Mesodermal cell (in vitro differentiated cells): Measurements from ENCODE around the gene UBL4B.
"Not testable (repeated sequence)": the region's sequence is repeated elsewhere in the genome, so short reads cannot be mapped to it uniquely, and the experiment has no call there.

Source experiments
- H3K27ac ChIP-seq: 2 replicates; pipeline ENCODE4 v1.7.0; 2013; ENCODE audit warnings: mild to moderate bottlenecking, low read depth, low read length, moderate library complexity; ENCODE audit not compliant: severe bottlenecking
- H3K36me3 ChIP-seq: 2 replicates; pipeline ENCODE4 v1.7.1; 2013; ENCODE audit warnings: mild to moderate bottlenecking, low read length, moderate library complexity; ENCODE audit not compliant: control insufficient read depth, insufficient read depth
- H3K4me1 ChIP-seq: one replicate; pipeline ENCODE4 v1.7.1; 2013; ENCODE audit warnings: mild to moderate bottlenecking, low read length; ENCODE audit not compliant: insufficient read depth, control insufficient read depth, poor library complexity, severe bottlenecking
- H3K4me3 ChIP-seq: 2 replicates; pipeline ENCODE4 v1.7.0; 2013; ENCODE audit warnings: low read length, control low read depth, mild to moderate bottlenecking; ENCODE audit not compliant: insufficient read depth, poor library complexity, severe bottlenecking; ENCODE audit errors: extremely low read depth
- H3K9me3 ChIP-seq: 2 replicates; pipeline ENCODE4 v1.7.1; 2013; ENCODE audit warnings: mild to moderate bottlenecking, low read length, moderate library complexity; ENCODE audit not compliant: control insufficient read depth
- WGBS, 2 experiments: methylation state at CpG; one replicate each; pipeline ENCODE4 v1.1.5; 2013; ENCODE audit warnings: missing lambda C conversion rate in 2 of 2; ENCODE audit not compliant: insufficient coverage in 2 of 2; 5-methylcytosine and 5-hydroxymethylcytosine counted together

Gene UBL4B

GRCh38 chr1:110070282-110070669 lies 42.0 kb upstream of the UBL4B start:
- 4 to 6% methylated on average over 6 to 32 of the region's 52 CpGs for WGBS, 2 experiments

GRCh38 chr1:110070671-110071242 lies 41.5 kb upstream of the UBL4B start, which contains the start of gene ALX3:
Gene ALX3, minus strand, starts transcription at chr1:110070672. Its CDS starts 60 bp downstream, at chr1:110070612.
- Histone ChIP-seq H3K4me1 (peaks cover 5% of the 10 kb centered on the region), H3K4me3 (peak within 1 kb of the TSS; percentile 14), H3K27ac (no peak within 1 kb of the TSS), H3K36me3 (no peaks in the 10 kb centered on the region), H3K9me3 (no peaks in the 10 kb centered on the region)
- 13 to 22% methylated on average over 9 to 10 of the region's 27 CpGs for WGBS, 2 experiments

More at GRCh38 chr1:110070282-110070669, 42.0 kb upstream of the UBL4B start:
- Histone ChIP-seq H3K36me3 (no peaks in the 10 kb centered on the region), H3K4me1 (peaks cover 5% of the 10 kb centered on the region), H3K4me3 (peak overlapping the region; percentile 14), H3K9me3 (no peaks in the 10 kb centered on the region), H3K27ac (no peak overlapping the region)

GRCh38 chr1:110074166-110074565 lies 38.1 kb upstream of the UBL4B start:
- WGBS, 2 experiments = 67 to 77% methylated on average over 2 to 3 of the region's 4 CpGs
- peaks cover 5% of the 10 kb centered on the region for H3K4me1 ChIP-seq
- no peaks in the 10 kb centered on the region for H3K9me3 ChIP-seq

GRCh38 chr1:110076789-110077500 lies 35.3 kb upstream of the UBL4B start:
- WGBS, 2 experiments = 82 to 93% methylated on average over 2 of the region's 3 CpGs
- H3K27ac ChIP-seq = no peak overlapping the region
- no peaks in the 10 kb centered on the region for H3K36me3 ChIP-seq
- no peaks in the 10 kb centered on the region for H3K9me3 ChIP-seq
- H3K4me1 ChIP-seq = no peaks in the 10 kb centered on the region
- H3K4me3 ChIP-seq = no peak overlapping the region

More at GRCh38 chr1:110074166-110074565, 38.1 kb upstream of the UBL4B start:
- no peak overlapping the region for H3K4me3 ChIP-seq
- H3K27ac ChIP-seq = no peak overlapping the region
- no peaks in the 10 kb centered on the region for H3K36me3 ChIP-seq

- H3K4me1 ChIP-seq = not testable (repeated sequence)
- WGBS, 2 experiments = 100% methylated on average over 2 of the region's 2 CpGs
Measured at GRCh38 chr1:110079995-110080394, 32.2 kb upstream of the UBL4B start.

GRCh38 chr1:110081061-110081460 lies 31.2 kb upstream of the UBL4B start:
- H3K9me3 ChIP-seq = no peaks in the 10 kb centered on the region
- 95 to 98% methylated on average over 3 to 5 of the region's 5 CpGs for WGBS, 2 experiments
- H3K36me3 ChIP-seq = no peaks in the 10 kb centered on the region
- H3K27ac ChIP-seq = no peak overlapping the region
- no peak overlapping the region for H3K4me3 ChIP-seq
- H3K4me1 ChIP-seq = peaks cover 5% of the 10 kb centered on the region

More at GRCh38 chr1:110079995-110080394, 32.2 kb upstream of the UBL4B start:
- H3K9me3 ChIP-seq, H3K36me3 ChIP-seq, H3K27ac ChIP-seq, H3K4me3 ChIP-seq: not testable (repeated sequence)

GRCh38 chr1:110082477-110082876 lies 29.8 kb upstream of the UBL4B start:
- peaks cover 5% of the 10 kb centered on the region for H3K4me1 ChIP-seq
- H3K27ac ChIP-seq = no peak overlapping the region
- no peaks in the 10 kb centered on the region for H3K9me3 ChIP-seq
- H3K36me3 ChIP-seq = no peaks in the 10 kb centered on the region
- no peak overlapping the region for H3K4me3 ChIP-seq
- WGBS, 2 experiments = 57 to 64% methylated on average over 5 of the region's 5 CpGs

- Histone ChIP-seq H3K27ac (no peak overlapping the region), H3K4me1 (peaks cover 5% of the 10 kb centered on the region), H3K36me3 (no peaks in the 10 kb centered on the region), H3K4me3 (no peak overlapping the region), H3K9me3 (no peaks in the 10 kb centered on the region)
- WGBS, 2 experiments = 7 to 13% methylated on average over 10 to 14 of the region's 15 CpGs
Measured at GRCh38 chr1:110083061-110083865, 29.0 kb upstream of the UBL4B start.

GRCh38 chr1:110083866-110084226 lies 28.4 kb upstream of the UBL4B start:
- WGBS, 2 experiments = 0 to 2% methylated on average over 7 to 21 of the region's 37 CpGs
- H3K9me3 ChIP-seq = no peaks in the 10 kb centered on the region
- H3K27ac ChIP-seq = no peak overlapping the region
- H3K4me1 ChIP-seq = peaks cover 6% of the 10 kb centered on the region
- H3K36me3 ChIP-seq = no peaks in the 10 kb centered on the region
- no peak overlapping the region for H3K4me3 ChIP-seq

GRCh38 chr1:110084227-110085078 lies 27.8 kb upstream of the UBL4B start:
- Histone ChIP-seq H3K9me3 (no peaks in the 10 kb centered on the region), H3K36me3 (no peaks in the 10 kb centered on the region), H3K27ac (no peak overlapping the region), H3K4me3 (peak overlapping the region; percentile 12), H3K4me1 (peaks cover 12% of the 10 kb centered on the region)
- 2% methylated on average over 57 to 62 of the region's 72 CpGs for WGBS, 2 experiments
